Measurements from ENCODE around the gene CGN.

Gene CGN, protein sequence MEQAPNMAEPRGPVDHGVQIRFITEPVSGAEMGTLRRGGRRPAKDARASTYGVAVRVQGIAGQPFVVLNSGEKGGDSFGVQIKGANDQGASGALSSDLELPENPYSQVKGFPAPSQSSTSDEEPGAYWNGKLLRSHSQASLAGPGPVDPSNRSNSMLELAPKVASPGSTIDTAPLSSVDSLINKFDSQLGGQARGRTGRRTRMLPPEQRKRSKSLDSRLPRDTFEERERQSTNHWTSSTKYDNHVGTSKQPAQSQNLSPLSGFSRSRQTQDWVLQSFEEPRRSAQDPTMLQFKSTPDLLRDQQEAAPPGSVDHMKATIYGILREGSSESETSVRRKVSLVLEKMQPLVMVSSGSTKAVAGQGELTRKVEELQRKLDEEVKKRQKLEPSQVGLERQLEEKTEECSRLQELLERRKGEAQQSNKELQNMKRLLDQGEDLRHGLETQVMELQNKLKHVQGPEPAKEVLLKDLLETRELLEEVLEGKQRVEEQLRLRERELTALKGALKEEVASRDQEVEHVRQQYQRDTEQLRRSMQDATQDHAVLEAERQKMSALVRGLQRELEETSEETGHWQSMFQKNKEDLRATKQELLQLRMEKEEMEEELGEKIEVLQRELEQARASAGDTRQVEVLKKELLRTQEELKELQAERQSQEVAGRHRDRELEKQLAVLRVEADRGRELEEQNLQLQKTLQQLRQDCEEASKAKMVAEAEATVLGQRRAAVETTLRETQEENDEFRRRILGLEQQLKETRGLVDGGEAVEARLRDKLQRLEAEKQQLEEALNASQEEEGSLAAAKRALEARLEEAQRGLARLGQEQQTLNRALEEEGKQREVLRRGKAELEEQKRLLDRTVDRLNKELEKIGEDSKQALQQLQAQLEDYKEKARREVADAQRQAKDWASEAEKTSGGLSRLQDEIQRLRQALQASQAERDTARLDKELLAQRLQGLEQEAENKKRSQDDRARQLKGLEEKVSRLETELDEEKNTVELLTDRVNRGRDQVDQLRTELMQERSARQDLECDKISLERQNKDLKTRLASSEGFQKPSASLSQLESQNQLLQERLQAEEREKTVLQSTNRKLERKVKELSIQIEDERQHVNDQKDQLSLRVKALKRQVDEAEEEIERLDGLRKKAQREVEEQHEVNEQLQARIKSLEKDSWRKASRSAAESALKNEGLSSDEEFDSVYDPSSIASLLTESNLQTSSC

DNA sequence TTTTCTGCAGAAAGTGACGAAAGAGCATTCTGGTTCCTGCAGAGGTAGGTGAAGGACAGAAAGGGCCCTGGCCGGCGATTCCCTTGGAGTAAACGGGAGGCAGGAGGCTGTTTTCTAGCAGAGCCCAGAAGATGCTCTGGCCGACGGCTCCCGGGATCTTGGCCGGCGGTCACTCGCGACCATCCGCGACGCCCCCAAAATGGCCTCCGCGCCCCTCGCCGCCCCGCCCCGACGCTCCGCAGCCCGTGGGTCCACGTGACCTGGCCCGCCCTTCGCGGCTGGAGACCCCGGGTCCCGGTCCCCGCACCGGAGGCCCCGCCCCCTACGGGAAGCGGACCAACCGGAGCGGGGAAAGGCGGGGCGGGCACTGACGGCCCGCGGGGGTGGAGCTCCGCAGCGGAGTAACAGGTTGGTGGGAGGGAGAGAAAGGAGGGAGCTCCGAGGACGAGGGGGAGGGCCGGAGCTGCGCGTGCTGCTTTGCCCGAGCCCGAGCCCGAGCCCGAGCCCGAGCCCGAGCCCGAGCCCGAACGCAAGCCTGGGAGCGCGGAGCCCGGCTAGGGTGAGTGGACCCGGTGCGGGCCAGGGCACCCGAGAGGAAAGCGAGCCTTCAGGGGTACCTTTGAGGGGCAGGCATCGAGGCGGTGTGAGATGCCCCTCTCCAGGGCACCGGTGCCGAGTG is at the start of gene CGN:
CGN (plus strand) TSS at position 431 of the 679 bp plus-strand sequence. CDS start 7,133 bp downstream, outside the sequence.
- peak; percentile 90 to 93 for DNase-seq

DNA sequence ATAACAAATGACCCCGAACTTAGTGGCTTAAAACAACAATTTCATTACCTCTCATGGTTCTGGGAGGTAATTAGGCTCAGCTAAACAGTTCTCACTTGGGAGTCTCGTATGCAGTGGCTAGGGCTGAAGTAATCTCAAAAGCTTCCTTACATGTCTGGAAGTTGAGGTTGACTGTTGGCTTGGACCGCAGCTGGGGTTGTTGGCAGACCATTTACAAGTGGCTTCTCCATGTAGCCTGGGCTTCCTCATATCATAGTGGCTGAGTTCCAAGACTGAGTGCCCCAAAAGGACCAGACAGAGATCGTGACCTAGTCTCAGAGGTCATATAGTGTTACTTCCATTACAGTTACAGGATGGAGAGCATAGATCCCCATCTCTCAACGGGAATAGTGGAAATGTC is 49.5 kb upstream of the CGN start:
- DNase-seq = no peak

DNA sequence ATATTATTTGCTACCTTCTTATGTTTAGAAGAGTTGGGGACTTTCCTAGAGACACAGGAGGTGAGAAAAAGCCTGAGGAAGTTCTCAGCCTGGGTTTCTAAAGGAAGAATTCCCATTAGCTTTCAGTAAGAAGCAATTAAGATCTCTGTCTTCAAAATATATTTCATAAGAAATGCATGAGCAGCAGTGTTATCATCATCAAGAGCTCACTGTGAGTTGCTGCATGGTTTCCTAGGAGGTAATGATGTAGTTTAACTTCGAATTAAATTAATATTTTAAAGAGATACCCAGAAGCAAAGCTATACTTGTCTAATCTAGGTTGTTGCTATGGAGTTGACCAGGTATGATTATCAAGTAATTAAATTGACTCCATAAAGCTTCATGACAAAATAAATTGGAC is 46.2 kb upstream of the CGN start:
- no peak for DNase-seq

DNA sequence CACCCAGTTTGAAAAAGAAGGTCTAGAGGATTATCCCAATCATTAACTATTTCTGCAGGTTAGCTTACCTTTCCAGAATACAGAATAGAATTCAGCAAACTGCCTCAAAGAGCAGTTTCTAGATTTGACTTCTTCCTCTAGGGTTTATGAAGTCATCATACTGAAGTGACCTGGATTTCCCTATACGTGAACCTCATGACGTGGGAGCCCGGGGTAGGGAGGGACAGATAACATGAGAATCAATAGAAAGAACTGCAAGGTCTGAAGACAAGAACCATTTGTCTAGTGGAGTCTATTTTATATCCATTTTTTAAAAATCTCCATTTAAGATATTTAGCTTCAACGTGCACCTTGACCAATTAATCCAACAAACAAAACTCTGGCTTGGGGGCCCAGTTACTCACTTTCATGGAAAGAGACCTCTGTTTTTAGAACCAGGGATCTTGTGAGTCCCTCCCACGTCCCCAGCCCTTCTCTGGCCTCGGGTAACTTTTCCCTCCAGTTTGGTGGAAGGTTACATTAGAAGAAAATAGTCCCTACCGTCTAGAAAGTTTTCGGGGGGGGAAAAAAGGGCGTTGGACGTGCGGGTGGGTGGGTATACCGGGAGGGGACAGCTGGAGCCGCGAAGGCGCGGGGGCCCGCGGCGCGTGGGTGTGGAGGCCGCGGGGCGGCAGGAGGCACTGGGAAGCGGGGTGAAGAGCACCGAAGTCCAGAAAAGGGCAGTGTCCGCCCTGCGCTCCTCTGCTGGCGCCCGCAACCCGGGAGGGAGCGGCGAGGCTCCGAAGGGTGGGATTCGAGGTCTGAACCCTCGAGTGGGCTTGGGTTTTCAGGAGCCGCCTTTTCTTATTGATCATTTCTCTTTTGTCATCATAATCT is 38.1 kb upstream of the CGN start:
- DNase-seq = peak; percentile 11 to 49

DNA sequence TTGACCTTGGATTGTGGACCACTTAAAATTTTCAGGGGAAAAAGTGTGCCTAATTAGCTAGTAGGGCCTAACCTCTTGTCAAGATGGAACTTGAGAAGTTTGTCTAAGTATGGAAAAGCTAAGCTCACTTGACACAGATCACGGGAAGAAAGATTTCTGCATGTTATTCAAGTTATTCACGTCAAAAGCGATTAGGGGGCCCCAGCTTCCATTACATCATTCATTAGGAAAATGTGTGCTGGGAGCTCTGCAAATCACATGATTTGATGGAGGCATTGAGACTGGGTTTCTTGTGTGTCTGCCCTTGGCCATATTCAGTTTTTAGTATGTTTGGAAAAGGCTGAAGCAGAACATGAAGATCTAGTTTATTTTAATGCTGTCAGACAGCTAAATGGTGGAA is 36.4 kb upstream of the CGN start:
- DNase-seq = no peak

DNA sequence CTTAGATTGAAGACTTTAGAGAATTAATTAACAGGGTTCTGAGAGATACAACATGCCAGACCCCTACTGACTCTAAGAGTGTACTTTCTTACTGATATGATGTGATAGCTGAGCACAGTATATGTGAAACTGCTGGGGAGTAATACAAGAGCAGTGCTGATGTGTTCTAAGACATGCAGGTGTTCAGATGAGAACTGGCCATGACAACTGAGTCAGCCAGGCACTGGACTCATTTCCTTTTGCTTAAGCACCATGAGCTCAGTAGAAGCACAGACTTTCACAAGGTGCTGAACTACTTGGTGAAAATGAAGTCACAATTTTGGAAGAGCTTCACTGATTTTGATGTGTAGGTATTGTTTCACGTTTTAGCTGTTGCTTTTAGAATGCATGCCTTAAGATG is 36.0 kb upstream of the CGN start:
- no peak for DNase-seq

DNA sequence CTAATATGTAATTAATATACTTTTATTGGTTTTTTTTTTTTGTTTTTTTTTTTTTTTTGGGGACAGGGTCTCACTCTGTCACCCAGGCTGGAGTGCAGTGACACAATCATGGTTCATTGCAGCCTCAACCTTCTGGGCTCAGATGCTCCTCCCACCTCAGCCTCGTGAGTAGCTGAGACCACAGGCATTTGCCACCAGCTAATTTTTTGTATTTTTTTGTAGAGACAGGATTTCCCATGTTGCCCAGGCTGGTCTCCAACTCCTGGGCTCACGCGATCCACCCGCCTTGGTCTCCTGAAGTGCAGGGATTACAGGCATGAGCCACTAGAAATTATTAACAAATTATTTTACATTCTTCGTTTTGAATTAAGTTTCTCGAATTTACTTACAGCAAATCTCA is 35.1 kb upstream of the CGN start:
- no peak for DNase-seq

DNA sequence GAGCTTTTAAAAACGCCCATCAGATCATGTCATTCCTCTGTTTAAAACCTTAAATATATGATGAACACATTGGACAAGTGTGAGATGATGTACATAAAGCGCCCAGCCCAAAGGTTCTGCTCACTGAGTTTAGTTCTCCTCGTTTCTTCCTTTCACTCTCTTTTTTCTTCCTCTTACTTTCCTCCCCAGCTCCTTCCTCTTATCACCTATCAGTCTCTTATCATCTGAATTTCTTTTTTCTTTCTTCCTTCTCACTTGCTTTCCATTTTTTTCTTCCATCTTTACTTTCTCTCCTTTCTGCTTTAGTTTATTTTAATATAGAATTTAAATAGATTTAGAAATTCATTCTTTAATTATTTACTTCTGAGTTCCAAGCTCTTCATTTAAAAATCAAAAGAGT is 34.1 kb upstream of the CGN start:
- DNase-seq = no peak

DNA sequence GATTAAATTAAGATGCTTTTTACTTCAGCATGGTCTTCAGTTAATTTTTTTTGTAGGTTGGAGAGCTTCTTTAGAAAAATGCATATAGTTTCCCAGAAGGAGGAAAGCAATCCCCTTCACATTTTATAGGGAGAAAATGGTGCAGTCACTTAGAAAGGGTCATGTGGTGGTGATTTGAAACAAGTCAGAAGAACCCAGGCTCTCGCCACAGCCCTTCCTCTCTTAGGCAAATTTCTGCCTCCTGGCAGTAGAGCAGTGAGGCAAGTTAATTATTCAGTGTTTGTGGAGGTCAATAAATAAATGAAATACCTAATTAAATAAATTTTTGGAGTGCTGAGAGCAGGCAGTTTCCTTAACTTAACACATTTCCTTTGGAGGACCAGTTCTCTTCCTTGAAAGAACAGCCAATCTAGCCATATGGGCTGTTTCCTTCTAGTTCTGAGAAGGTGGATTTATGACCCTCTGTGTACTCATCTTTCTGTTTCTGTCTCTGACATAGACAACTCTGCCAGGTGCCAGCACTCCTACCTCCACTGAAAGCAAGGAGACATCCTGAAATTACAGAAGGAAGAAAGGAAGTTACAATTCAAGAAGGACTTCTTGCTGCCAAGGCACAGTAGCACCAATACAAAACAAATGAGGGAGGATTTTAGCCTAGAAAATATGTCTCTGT is 32.9 kb upstream of the CGN start:
- DNase-seq = no peak

DNA sequence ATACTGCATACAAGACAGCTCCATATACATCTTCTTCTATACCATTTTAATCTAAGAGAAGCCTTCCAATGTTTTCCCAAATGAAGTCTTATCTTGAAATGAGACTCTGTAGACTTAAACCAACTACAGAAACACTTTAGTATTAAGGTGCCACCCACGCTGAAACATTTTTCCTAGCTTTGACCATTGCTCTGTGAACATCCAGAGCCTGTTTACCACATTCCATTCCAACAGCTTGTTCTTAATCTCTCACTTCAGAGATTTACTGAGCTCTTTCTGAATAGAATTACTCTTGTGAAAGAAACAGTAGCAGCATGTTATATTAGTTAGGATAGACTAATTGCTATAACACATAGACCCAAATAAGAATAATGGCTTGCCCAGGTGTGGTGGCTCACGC is 32.3 kb upstream of the CGN start:
- DNase-seq = no peak

DNA sequence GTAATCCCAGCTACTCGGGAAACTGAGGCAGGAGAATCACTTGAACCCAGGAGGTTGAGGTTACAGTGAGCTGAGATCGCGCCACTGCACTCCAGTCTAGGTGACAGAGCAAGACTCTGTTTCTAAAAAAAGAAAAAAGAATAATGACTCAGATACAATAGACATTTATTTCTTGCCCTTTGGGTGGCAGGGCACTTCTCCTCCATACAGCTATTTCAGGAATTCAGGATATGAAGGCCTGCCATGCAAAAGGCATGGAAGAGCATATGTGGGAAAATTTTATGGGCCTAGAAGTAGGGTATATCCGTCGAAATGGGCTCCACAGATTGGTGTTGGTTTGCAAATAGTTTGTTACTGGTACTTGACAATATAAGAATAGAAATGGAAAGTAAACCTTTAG is 31.7 kb upstream of the CGN start:
- no peak for DNase-seq

DNA sequence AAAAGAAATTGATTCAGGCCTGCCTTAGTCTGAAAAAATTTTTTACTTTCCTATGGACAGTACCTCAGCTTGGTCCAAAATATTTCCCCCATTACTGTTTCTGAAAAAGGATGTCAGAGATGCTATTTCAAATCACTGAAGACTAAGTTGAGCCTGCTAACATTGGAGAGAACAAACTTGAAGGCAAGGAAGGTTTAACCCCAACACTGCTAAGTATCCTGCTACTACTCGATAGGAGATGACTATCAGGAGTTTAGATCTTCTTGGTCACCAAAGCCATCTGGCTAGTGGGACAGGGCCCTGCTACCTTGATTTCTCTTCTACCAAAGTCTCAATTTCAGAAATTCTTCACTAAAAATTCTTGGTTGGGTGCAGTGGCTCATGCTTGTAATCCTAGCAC is 29.2 kb upstream of the CGN start:
- no peak for DNase-seq

DNA sequence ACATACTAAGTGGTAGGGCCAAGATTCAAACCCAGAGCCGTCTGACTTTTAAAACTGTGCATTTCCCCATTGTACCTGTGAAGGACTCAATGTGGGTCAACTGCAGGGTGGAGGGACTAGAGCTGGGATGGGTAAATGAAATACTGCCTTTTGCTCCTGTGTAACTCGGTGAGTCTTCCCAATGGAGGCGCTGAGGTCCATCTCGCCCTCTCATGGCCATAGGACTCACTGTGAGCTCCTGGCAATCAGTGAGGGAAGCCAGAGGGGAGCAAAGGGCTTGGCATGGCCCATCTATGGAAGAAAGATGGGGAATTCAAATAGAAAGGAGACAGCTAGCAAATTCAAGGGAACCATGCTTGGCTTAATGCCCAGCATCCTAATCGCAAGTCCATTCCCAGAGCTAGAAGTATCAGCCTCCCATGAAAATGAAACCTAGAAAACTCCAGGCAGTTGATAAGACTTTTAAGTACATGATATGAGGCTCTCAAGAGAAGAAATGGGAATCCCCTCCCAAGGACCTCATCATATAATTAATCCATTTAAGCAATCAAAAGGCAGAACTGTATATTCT is 25.4 kb upstream of the CGN start:
- no peak for DNase-seq

DNA sequence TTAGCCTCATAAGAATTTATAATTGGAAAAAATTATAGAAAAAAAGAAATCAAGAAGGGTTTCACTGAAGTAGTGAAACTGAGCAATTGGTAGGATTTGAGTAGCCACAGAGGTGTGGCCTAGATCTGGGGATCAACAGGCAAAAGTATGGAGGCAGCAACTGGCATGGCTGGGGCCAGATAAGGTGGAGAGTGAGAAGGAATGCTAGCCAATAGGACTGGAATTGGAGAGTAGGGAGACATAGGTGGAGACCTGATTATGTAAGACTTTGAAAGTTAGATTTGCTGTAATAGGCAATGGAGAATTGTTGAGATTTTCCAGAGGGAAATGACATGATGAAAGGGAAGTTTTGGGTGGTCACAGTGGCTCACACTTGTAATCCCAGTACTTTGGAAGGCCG is 24.6 kb upstream of the CGN start:
- DNase-seq = no peak

DNA sequence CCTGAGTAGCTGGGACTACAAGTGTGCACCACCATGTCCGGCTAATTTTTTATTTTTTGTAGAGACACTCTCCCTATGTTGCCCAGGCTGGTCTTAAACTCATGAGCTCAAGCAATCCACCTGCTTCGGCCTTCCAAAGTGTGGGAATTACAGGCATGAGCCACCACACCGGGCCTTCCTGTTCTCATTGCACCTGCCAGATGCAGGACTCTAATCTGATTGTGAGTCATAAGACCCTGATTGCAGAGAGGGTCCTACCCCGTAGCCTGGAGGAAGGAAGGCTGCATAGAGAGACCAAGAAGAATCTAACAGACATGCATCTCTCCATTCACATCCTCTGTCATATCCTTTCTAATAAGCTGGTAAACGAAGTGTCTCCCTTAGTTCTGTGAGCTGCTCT is 19.5 kb upstream of the CGN start:
- no peak for DNase-seq

DNA sequence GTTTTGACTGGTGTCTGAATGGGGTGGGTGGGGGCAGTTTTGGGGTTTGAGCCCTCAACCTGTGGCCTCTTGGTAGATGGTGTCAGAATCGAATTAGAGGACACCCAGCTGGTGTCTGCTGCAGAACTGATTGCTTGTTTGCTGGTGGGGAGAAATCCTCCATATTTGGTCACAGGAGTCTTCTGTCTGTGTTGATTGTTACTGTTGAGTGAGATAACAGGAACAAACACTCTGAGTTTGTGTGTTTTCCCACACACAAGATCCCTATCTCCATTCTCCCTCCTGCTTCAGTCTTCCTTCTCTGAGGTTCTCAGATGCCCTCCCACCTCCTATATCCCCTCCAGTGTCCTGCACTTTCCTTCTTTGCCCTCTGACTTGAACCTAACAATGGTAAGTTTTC is 19.1 kb upstream of the CGN start:
- DNase-seq = no peak

DNA sequence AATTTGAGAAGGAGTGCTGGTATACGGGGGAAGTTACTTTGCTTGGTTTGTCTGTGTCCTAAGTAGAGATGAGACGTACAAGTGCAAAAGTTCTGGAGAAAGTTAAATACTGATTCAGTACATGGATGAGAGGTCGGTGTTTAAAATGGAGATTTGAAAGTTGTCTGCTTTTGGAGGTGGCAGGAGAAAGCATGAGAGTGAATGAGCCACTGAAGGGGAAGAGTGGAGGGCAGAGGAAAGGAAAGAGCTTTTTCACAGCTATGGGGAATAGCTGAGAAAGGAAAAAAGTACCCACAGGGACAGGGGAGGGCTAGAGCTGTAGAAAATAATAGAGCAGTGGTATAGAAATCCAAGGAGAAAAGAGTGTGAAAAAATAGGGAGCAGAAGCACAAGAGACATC is 18.1 kb upstream of the CGN start:
- no peak for DNase-seq

DNA sequence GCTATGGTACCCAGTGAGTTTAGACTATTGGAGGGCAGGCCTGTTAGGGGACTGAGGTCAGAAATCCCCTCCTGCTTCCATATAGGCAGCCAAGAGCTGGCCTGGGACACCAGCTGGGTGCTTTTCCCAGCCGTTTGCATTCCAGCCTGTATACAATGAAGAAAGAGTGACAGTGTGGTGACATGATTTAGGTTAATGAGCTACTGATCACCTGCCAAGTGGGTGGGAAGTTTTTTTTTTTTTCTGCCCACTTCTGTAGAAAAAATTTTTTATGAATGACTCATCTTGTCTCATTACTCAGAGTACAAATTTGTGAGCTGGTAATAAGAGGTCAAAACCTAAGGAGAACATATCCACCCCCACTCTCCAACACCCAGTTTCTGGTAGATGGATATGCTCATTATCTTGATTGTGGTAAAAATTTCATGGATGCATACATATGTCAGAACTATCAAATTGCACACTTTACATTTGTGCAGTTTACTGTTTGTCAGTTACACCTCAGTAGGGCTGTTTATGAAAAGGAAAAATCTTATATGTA is 16.4 kb upstream of the CGN start:
- DNase-seq = no peak

DNA sequence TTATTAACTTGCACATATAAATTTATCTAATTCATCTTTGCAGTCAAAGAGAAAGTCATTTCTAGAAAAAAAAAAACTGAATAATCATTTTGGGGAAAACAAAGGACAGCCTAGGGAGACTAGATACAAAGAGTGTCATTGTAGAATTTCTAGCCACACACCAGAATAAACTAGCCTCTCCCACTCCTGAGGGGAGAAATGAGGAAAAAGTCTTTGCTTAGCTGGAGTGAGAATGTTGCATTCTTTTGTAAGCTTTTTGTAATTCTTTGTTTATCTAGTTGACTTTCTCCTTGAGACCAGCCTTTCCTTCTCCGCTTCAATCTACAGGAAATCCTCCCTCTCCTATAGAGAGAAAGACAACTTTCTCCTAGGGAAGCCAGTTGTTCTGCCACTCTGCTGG is 15.9 kb upstream of the CGN start:
- DNase-seq = no peak

DNA sequence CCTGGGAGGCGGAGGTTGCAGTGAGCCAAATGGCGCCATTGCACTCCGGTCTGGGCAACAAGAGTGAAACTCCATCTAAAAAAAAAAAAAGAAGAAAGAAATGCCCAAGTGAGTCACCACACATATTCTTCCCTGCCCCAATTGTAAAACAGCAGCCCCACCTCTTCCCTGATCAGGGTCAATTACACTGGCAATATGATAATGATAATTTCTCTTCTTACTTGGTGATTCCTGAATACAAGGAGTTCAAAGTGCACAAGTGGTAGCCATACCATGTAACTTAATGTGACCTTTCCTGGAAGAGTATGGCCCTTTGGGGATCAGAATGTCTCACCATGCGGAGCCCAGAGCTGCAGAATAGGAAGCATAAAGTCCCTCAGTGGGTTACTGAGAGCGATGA is 11.8 kb upstream of the CGN start:
- no peak for DNase-seq

DNA sequence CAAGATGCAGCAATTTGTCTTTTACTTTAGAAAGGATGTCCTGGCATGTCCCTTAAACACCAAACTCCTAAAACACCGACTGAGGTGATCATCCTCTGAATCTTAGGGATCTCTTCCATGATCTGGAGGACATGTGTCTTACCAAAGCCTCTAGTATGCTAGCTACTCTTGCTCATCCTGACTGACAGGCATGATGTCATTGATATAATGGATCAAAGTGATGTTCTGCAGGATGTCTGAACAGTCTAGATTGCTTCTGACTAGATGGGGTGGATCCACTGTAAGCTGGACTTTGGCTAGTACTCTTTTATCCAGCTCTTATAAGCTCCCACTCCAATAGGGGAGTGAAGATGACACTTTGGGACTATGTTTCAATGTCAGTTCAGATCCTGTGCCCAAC is 11.3 kb upstream of the CGN start:
- no peak for DNase-seq
